NCI-H345 treated with DMSO at 0.1 percent for 48 hours (cell line): ENCODE measurements around the gene EPHA6.
"Not testable (repeated sequence)": the region's sequence is repeated elsewhere in the genome, so short reads cannot be mapped to it uniquely, and the experiment has no call there.

Source experiments
- DNase-seq: peaks from one replicate; lab custom pipeline; 2025; ENCODE audit not compliant: unreplicated experiment; lab: John Stamatoyannopoulos, UW

The EPHA6 gene

GRCh38 chr3:97421565-97421964 is 607.2 kb downstream of the EPHA6 start:
- no peak for DNase-seq

DNA sequence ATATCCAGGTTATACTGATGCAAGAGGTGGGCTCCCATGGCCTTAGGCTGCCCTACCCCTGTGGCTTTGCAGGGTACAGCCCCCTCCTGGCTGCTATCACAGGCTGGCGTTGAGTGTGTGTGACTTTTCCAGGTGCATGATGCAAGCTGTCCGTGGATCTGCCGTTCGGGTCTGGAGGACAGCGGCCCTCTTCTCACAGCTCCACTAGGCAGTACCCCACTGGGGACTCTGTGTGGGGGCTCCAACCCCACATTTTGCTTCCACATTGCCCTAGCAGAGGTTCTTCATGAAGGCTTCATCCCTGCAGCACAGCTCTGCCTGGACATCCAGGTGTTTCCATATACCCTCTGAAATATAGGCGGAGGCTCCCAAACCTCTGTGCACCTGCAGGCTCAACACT is 610.6 kb downstream of the EPHA6 start:
- DNase-seq = no peak

DNA sequence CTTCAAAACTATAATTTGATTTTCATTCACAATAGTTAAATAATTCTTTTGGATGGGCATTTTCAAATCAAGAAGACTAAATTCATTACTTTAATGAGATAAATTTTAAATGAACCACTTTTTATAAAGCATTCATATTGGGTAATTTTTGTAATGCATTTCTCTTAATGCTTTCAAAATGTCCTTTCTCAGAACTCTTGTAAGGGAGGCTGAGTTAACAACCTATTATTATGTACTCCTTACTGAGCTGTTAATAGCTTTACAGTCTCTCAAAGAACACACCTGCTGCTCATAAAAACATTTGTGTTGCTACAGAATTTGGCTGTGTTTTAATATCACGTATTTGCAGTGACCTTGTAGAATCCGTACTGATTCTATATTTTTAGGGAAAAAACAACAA is 616.2 kb downstream of the EPHA6 start:
- peak; percentile 16 for DNase-seq

GRCh38 chr3:97432914-97433313 is 618.5 kb downstream of the EPHA6 start:
- DNase-seq = no peak

DNA sequence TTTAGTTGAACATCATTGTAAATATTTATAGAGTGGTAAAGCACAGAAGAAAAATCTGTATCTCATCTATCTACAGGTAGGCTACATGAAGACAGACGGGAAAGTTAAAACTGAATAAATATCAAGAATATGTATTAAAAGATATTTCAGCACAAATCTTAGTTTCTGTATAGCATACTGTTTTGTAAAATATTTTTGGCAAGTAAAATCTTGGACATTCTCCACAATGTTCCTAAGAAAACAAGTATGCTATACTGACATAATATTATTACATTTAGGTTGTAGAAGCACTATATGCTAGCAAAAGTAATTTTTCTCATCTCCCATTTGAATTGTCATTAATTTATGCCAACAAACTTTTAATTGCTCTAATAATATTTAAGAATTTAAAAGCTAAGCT is 623.7 kb downstream of the EPHA6 start:
- no peak for DNase-seq

- no peak for DNase-seq
Measured at GRCh38 chr3:97439373-97439772, 625.0 kb downstream of the EPHA6 start.

DNA sequence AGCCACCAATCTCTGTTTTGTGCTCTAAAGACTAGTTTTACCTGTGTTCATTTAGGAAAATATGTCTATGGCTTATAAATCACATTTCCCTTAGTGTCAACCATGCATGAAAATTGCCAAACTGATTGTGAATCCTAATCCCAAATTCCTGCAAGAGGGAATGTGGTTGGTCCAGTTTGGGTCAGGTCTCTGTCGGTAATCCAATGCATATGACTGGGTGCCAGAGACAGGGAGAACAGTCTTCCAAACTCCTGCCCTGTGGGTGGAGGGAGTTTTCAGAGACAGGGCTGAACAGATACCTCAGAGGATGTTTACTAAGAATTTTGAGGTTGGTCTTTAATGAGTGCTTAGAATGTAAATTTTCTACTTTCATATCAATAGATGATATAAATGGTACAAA is 649.6 kb downstream of the EPHA6 start:
- no peak for DNase-seq

DNA sequence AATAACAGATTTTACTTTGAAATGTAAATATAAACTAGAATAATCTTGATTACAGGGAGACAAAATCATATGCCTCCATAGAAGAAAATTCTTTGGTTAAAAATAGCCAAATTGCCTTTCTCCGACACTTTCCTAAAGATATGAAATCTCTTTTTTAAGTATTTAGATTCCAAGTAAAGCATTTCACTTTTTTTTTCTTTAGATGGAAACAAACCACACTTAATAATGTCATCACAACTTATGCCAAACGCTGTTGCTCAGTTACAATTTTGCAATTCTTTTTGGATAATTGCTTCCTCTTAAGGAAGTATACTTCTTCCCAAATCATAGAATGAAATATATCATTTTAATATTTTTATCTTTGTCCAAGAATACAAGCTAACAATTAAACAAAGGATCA is 656.1 kb downstream of the EPHA6 start:
- no peak for DNase-seq

GRCh38 chr3:97479740-97480139 is 665.3 kb downstream of the EPHA6 start:
- DNase-seq = no peak

DNA sequence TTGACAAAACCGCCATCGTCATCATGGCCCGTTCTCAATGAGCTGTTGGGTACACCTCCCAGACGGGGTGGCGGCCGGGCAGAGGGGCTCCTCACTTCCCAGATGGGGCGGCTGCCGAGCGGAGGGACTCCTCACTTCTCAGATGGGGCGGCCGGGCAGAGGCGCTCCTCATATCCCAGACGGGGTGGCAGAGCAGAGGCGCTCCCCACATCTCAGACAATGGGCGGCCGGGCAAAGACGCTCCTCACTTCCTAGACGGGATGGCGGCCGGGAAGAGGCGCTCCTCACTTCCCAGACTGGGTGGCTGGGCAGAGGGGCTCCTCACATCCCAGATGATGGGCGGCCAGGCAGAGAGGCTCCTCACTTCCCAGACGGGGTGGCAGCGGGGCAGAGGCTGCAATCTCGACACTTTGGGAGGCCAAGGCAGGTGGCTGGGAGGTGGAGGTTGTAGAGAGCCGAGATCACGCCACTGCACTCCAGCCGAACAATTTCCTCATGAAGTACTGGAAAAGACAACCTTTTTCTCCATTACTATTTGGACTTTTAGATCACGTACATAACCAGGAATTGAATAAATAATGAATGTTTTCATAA is 666.4 kb downstream of the EPHA6 start:
- DNase-seq = not testable (repeated sequence)

GRCh38 chr3:97481416-97481815 is 667.0 kb downstream of the EPHA6 start:
- no peak for DNase-seq

GRCh38 chr3:97485206-97485605 is 670.8 kb downstream of the EPHA6 start:
- no peak for DNase-seq

- DNase-seq = no peak
Measured at GRCh38 chr3:97487587-97487986, 673.2 kb downstream of the EPHA6 start.

DNA sequence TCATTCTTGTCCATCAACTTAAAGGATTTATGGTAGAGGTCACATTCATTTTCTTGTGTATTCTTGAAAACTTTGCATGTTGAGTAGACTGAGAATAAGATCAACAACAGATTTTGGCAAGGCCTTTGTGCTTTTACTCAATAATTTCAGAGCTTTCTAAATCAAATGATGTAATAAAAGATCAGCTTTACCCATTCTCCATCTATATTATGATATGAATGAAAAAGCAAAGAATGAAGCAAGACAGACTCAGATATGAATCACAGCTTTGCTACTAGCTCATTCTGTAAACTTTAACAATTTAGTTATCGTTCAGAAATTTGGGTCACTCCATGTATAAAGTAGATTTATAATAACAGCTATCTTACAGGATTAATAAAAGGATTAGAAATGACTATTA is 674.3 kb downstream of the EPHA6 start:
- DNase-seq = no peak

GRCh38 chr3:97495896-97496295 is 681.5 kb downstream of the EPHA6 start:
- DNase-seq = no peak

GRCh38 chr3:97497138-97497537 is 682.7 kb downstream of the EPHA6 start:
- no peak for DNase-seq

DNA sequence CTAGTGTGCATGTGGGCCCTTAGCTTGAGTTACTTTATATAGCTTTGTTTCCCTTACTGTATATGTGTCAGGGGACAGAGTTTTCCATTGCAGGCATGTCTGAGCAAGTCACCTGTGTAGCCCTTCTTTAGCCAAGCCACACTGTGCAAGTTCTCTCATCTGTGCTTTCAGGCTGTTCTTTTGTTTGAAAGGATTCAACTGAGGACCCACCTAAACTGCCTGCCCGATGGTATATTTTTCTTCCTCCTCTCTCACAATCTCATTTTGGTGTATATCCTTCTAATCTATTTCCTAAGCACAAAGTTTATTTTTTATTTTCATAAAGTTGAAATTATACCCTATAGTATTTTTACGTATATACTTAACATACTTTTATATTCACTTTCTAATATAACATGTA is 690.1 kb downstream of the EPHA6 start:
- no peak for DNase-seq

DNA sequence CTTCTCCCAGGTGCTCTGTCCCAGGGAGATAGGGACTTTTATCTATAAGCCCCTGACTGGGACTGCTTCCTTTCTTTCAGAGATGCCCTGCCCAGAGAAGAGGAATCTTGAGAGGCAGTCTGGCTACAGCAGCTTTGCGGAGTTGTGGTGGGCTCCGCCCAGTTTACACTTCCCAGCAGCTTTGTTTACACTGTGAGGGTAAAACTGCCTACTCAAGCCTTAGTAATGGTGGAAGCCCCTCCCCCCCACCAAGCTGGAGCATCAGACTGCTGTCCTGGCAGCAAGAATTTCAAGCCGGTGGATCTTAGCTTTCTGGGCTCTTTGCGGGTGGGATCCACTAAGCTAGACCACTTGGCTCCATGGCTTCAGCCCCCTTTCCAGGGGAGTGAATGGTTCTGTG is 696.4 kb downstream of the EPHA6 start:
- DNase-seq = no peak

DNA sequence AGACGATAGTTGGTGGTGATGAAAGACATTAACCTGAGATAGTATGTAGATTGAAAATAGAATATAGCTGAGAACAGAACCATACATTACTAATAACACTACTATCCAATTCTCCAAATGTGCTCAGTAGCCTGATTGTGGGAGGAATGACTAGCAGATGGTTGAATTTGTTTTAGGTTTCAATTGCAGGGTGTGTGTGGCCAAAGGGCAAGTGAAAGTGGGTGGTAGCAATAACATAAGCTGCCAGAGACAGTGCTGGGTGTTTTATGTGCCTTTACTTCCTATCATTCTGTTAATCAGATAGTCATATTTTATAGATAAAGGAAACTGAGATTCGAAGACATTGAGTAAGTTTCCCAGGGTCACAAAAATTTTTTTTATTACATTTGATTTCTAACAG is 700.7 kb downstream of the EPHA6 start:
- DNase-seq = no peak

DNA sequence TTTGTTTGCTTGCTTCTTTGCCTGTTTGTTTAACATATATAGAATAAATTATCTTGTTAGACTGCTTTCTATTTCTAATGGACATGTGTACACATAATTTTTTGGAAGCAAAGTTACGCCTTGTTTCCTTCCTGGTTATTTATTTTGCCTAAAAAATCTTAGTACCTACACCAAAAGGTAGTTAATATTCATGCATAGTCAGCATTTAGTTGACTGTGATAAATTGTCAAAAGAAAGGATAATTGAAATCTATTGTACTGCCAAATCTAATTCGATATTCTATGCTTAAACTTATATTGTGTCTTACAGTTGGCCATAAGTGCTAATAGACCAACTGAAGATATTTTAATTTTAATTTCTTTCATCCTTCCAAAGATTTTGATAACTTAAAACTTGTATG is 716.3 kb downstream of the EPHA6 start:
- DNase-seq = no peak

- DNase-seq = not testable (repeated sequence)
Measured at GRCh38 chr3:97547573-97547972, 733.2 kb downstream of the EPHA6 start.

GRCh38 chr3:97550408-97550807 is 736.0 kb downstream of the EPHA6 start:
- no peak for DNase-seq

GRCh38 chr3:97552186-97552585 is 737.8 kb downstream of the EPHA6 start:
- no peak for DNase-seq

DNA sequence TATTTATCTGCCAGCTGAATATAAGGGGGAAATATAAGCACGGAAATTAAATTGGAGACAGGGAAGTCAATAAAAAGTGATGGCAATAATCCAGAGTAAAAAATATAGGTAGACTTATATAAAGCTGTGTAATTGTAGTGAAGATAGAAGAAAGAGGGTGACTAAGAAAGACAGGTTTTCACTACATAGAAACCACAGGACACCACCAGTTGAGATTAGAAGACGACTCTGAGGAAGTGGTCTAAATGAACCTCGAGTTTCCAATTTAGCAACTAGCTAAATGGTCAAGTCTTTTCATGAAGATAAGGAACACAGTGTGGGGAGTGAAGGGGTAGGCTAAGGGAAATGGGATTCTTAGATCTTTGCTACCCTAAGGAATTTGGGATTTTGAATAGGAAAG is 761.3 kb downstream of the EPHA6 start:
- no peak for DNase-seq
